Keratinocyte (primary cell): ENCODE results near the gene PPP2R5C. TPM values are rescaled to one million over a fixed set of nuclear protein-coding genes. Genes with fewer than 3 reads are reported as not detected.

Source experiments
- DNase-seq: peaks from one replicate; pipeline ENCODE4 v3.0.0-alpha.2; 2011; ENCODE audit warnings: low read depth, missing footprints, low spot score
- FAIRE-seq: peaks from 2 replicates; lab custom pipeline; 2011; peaks lifted over from hg19 to GRCh38; lab: Jason Lieb, UNC
- H2AFZ ChIP-seq: 2 replicates; pipeline ENCODE4 v1.6.0; 2012; ENCODE audit warnings: low read length, control low read depth, inconsistent platforms; ENCODE audit not compliant: control insufficient read depth
- H3K27ac ChIP-seq: 2 replicates; pipeline ENCODE4 v1.5.1; 2011; ENCODE audit warnings: low read length; ENCODE audit not compliant: control insufficient read depth, insufficient read depth
- H3K27me3 ChIP-seq: 3 replicates; pipeline ENCODE4 v1.6.0; 2011; ENCODE audit warnings: low read length; ENCODE audit not compliant: control insufficient read depth, insufficient read depth; ENCODE audit errors: extremely low read depth
- H3K36me3 ChIP-seq, 2 experiments: 2 replicates in 1 of 2; 3 replicates in 1 of 2; pipeline ENCODE4 v1.5.1; 2011; ENCODE audit warnings: low read length in 2 of 2, mild to moderate bottlenecking in 1 of 2; ENCODE audit not compliant: control insufficient read depth in 2 of 2, insufficient read depth in 2 of 2; ENCODE audit errors: extremely low read depth in 1 of 2
- H3K4me1 ChIP-seq: 3 replicates; pipeline ENCODE4 v1.5.1; 2011; ENCODE audit warnings: low read length; ENCODE audit not compliant: control insufficient read depth, insufficient read depth; ENCODE audit errors: extremely low read depth
- H3K4me2 ChIP-seq: 3 replicates; pipeline ENCODE4 v1.6.0; 2011; ENCODE audit warnings: low read depth, low read length; ENCODE audit not compliant: control insufficient read depth, insufficient read depth; ENCODE audit errors: extremely low read depth
- H3K4me3 ChIP-seq, 3 experiments: fragments of 200-600 bp in 1 of 3; sonication (generic) in 1 of 3; 2 replicates in 2 of 3; 3 replicates in 1 of 3; pipeline ENCODE4 v1.5.1; 2011 to 2016; ENCODE audit warnings: low read length in 3 of 3, mild to moderate bottlenecking in 3 of 3, control low read depth in 2 of 3, inconsistent platforms in 1 of 3, low read depth in 1 of 3, mixed read lengths in 1 of 3, mixed run types in 1 of 3, moderate library complexity in 1 of 3; ENCODE audit not compliant: control insufficient read depth in 2 of 3, insufficient read depth in 2 of 3; ENCODE audit errors: extremely low read depth in 1 of 3
- H3K79me2 ChIP-seq: 2 replicates; pipeline ENCODE4 v1.6.0; 2012; ENCODE audit warnings: low read length; ENCODE audit not compliant: control insufficient read depth, insufficient read depth
- H3K9ac ChIP-seq: 3 replicates; pipeline ENCODE4 v1.6.0; 2011; ENCODE audit warnings: low read length; ENCODE audit not compliant: control insufficient read depth, insufficient read depth; ENCODE audit errors: extremely low read depth
- H3K9me1 ChIP-seq: 3 replicates; pipeline ENCODE4 v1.6.0; 2011; ENCODE audit warnings: low read length; ENCODE audit not compliant: control insufficient read depth, insufficient read depth; ENCODE audit errors: extremely low read depth
- H3K9me3 ChIP-seq: 2 replicates; pipeline ENCODE4 v1.5.1; 2012; ENCODE audit warnings: low read depth, low read length; ENCODE audit not compliant: control insufficient read depth
- H4K20me1 ChIP-seq: 3 replicates; pipeline ENCODE4 v1.6.0; 2011; ENCODE audit warnings: low read length; ENCODE audit not compliant: control insufficient read depth, insufficient read depth; ENCODE audit errors: extremely low read depth
- CTCF ChIP-seq, 3 experiments: IDR thresholded peaks in 1 of 3; conservative IDR thresholded peaks in 1 of 3; optimal IDR thresholded peaks in 1 of 3; 2 replicates in 2 of 3; 3 replicates in 1 of 3; pipeline versions ENCODE3 to v1.5.1; 2011; ENCODE audit warnings: low read length in 3 of 3, mild to moderate bottlenecking in 3 of 3, moderate library complexity in 2 of 3, control low read depth in 1 of 3, inconsistent platforms in 1 of 3; ENCODE audit not compliant: insufficient read depth in 2 of 3; ENCODE audit errors: extremely low read depth in 1 of 3
- EZH2 ChIP-seq: IDR thresholded peaks from one replicate; pipeline ENCODE4 v1.6.1; 2012; ENCODE audit warnings: inconsistent platforms, mild to moderate bottlenecking, low read length, moderate library complexity
- dilution Hi-C: fragments of 300-500 bp; cut with MboI; formaldehyde crosslinking; loops from one replicate; pipeline ENCODE4 v1.7.0; 2020; ENCODE audit warnings: low sequenced_read_pairs; ENCODE audit not compliant: extremely low pct_ligation_motif_present
- polyA plus RNA-seq, 5 experiments: library from polyadenylated mRNA; depleted of rRNA in 3 of 5; stranded (reverse) in 3 of 5; stranded (forward) in 1 of 5; unstranded in 1 of 5; fragments of >200 nt; gene quantifications; 1 replicate in 1 of 5; 2 replicates in 3 of 5; 3 replicates in 1 of 5; pipeline versions ENCODE4 v1.2.1 to v1.2.3, GENCODE V29; 2011 to 2012; ENCODE audit warnings: missing spikeins in 2 of 5, low read depth in 1 of 5, low replicate concordance in 1 of 5

The PPP2R5C gene
- polyA plus RNA-seq, 1 donor (not counting 4 experiments of a cell fraction or from before 2014, with no cell fraction given) = 105 TPM

DNA sequence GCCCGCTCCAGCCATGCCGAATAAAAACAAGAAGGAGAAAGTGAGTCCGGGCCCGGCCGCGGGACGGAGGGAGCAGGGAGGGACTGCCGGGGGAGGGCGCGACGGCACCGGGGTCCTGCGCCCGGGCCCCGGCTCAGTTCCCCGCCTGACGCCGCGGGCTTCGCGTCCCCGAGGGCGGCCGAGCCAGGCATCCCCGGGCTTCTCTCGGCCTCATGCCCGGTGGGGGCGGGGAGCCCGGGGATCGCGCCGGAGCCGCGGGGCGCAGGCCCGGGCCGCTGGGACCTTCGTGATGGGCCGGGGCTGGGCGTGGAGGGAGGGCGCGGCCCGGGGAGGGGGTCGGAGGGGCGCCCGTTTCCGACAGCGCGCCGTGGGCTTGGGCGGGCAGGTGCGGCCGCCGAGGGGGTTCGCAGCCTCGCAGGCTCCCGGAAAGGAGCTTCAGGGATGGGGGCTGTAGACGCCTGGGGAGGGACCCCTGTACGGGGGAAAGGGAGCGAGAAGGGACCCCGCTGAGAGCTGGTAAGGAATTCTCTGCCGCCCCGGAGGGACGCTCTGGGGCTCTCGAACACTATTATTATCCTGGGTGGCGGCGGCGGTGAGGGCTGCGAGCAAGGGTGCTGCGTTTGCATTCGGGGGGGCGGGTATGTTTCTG lies 496 bp downstream of the PPP2R5C start:
- peaks cover 4% of the 10 kb centered on the region for H3K27me3 ChIP-seq
- H3K4me1 ChIP-seq = peaks cover 3% of the 10 kb centered on the region
- H2AFZ ChIP-seq = peak overlapping the region; percentile 66
- H4K20me1 ChIP-seq = no peaks in the 10 kb centered on the region
- dilution Hi-C loops = no loop called here
- H3K9me1 ChIP-seq = no peaks in the 10 kb centered on the region
- DNase-seq (no peak), FAIRE-seq (no peak)
- H3K9ac ChIP-seq = peak overlapping the region; percentile 71
- H3K36me3 ChIP-seq = peaks cover 0 to 3% of the 10 kb centered on the region in 2 experiments
- H3K27ac ChIP-seq = no peak overlapping the region
- no peaks in the 10 kb centered on the region for H3K79me2 ChIP-seq
- H3K9me3 ChIP-seq = no peaks in the 10 kb centered on the region
- peak overlapping the region; percentile 66 to 81 (median 71) for H3K4me3 ChIP-seq
- H3K4me2 ChIP-seq = peak overlapping the region; percentile 70
- no peak for TF ChIP-seq CTCF (optimal IDR thresholded peaks at IDR 0.05 in 1 of 3, IDR thresholded peaks at IDR 0.05 in 1 of 3, conservative IDR thresholded peaks at IDR 0.05 in 1 of 3; ENCODE audit: extremely low read depth in 1 of 3, insufficient read depth in 2 of 3, low read length in 3 of 3)
- TF ChIP-seq EZH2 = no peak

- TF ChIP-seq CTCF (optimal IDR thresholded peaks at IDR 0.05 in 1 of 3, IDR thresholded peaks at IDR 0.05 in 1 of 3, conservative IDR thresholded peaks at IDR 0.05 in 1 of 3; ENCODE audit: extremely low read depth in 1 of 3, insufficient read depth in 2 of 3, low read length in 3 of 3) = no peak
- Histone ChIP-seq H2AFZ (peak overlapping the region; percentile 66), H4K20me1 (no peaks in the 10 kb centered on the region), H3K27ac (no peak overlapping the region), H3K4me1 (peaks cover 3% of the 10 kb centered on the region), H3K9ac (peak overlapping the region; percentile 71), H3K9me3 (no peaks in the 10 kb centered on the region), H3K4me3 (peak overlapping the region; percentile 66 to 81 (median 71)), H3K4me2 (peak overlapping the region; percentile 70), H3K27me3 (peaks cover 4% of the 10 kb centered on the region), H3K36me3 (peaks cover 0 to 3% of the 10 kb centered on the region in 2 experiments), H3K9me1 (no peaks in the 10 kb centered on the region), H3K79me2 (no peaks in the 10 kb centered on the region)
- DNase-seq (no peak), FAIRE-seq (no peak)
- dilution Hi-C loops = no loop called here
These were observed 1.1 kb downstream of the PPP2R5C start for GRCh38 chr14:101762530-101763101.
